ENCODE results near the gene XRCC2. TPM values are rescaled to one million over a fixed set of nuclear protein-coding genes. Genes with fewer than 3 reads are reported as not detected.

Gene XRCC2
- polyA plus RNA-seq, 1 of the 3 experiments (the other 2 are of a cell fraction): 3.1 TPM

DNA sequence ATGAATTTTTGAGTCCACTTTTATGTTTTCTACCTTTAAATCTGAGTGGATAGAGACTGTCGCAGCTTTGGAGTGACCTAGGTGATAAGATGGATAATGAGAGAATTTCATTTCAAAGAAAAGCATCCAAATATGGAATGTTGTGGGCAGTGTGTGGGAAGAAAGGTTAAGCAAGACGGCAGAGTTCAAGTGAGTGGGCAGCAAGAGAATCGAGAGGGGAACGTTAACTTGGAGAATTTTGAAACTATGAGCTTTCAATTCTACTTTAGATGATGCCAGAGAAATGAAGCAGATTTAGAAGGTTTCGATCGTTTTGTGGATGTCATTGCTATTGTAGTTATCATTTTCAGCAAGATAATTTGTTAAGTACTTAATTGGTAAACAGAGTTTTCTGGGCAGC lies 73.0 kb downstream of the XRCC2 start:
- Histone ChIP-seq H4K20me1 (ENCODE audit: insufficient read depth) (no peaks in the 10 kb centered on the region), H3K27me3 (ENCODE audit: insufficient read depth) (peaks cover 9% of the 10 kb centered on the region; the same call in 1 of the 2 replicates), H3K27ac (ENCODE audit: low read depth in 2 of 2, low read length in 1 of 2) (no peak overlapping the region), H3K79me2 (ENCODE audit: insufficient read depth) (no peaks in the 10 kb centered on the region), H3K9ac (no peak overlapping the region), H3K9me3 (no peaks in the 10 kb centered on the region), H3F3A (replicated peaks; ENCODE audit: insufficient read depth) (no peaks in the 10 kb centered on the region), H3K4me3 (ENCODE audit: low read depth in 2 of 2, low read length in 1 of 2) (no peak overlapping the region), H3K9me2 (no peaks in the 10 kb centered on the region), H3K36me3 (replicated peaks in 1 of 2; ENCODE audit: control insufficient read depth in 1 of 2, insufficient read depth in 2 of 2, low read length in 1 of 2) (no peaks in the 10 kb centered on the region), H2AFZ (ENCODE audit: low read depth) (no peak overlapping the region; the same call in 1 of the 2 replicates), H3K4me1 (ENCODE audit: control insufficient read depth in 1 of 2, insufficient read depth in 2 of 2, low read depth in 1 of 2, low read length in 1 of 2) (no peaks in the 10 kb centered on the region), H3K4me2 (no peak overlapping the region)
- TF ChIP-seq CHD2 (IDR thresholded peaks at IDR 0.05; ENCODE audit: low read length, partially characterized antibody) (no peak), SIN3A (IDR thresholded peaks at IDR 0.05; ENCODE audit: borderline replicate concordance, low read depth, low read length) (no peak), POLR2AphosphoS5 (IDR thresholded peaks at IDR 0.05; ENCODE audit: low read depth, low read length) (no peak), MXI1 (IDR thresholded peaks at IDR 0.05; ENCODE audit: low read depth, low read length) (no peak)
- TF ChIP-seq, protein P1, sequence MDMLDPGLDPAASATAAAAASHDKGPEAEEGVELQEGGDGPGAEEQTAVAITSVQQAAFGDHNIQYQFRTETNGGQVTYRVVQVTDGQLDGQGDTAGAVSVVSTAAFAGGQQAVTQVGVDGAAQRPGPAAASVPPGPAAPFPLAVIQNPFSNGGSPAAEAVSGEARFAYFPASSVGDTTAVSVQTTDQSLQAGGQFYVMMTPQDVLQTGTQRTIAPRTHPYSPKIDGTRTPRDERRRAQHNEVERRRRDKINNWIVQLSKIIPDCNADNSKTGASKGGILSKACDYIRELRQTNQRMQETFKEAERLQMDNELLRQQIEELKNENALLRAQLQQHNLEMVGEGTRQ (IDR thresholded peaks at IDR 0.05; ENCODE audit: borderline replicate concordance, low read depth, low read length): no peak
- TF ChIP-seq, protein P2, sequence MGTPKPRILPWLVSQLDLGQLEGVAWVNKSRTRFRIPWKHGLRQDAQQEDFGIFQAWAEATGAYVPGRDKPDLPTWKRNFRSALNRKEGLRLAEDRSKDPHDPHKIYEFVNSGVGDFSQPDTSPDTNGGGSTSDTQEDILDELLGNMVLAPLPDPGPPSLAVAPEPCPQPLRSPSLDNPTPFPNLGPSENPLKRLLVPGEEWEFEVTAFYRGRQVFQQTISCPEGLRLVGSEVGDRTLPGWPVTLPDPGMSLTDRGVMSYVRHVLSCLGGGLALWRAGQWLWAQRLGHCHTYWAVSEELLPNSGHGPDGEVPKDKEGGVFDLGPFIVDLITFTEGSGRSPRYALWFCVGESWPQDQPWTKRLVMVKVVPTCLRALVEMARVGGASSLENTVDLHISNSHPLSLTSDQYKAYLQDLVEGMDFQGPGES (IDR thresholded peaks at IDR 0.05; ENCODE audit: low read depth, low read length): no peak
- TF ChIP-seq, protein P3, sequence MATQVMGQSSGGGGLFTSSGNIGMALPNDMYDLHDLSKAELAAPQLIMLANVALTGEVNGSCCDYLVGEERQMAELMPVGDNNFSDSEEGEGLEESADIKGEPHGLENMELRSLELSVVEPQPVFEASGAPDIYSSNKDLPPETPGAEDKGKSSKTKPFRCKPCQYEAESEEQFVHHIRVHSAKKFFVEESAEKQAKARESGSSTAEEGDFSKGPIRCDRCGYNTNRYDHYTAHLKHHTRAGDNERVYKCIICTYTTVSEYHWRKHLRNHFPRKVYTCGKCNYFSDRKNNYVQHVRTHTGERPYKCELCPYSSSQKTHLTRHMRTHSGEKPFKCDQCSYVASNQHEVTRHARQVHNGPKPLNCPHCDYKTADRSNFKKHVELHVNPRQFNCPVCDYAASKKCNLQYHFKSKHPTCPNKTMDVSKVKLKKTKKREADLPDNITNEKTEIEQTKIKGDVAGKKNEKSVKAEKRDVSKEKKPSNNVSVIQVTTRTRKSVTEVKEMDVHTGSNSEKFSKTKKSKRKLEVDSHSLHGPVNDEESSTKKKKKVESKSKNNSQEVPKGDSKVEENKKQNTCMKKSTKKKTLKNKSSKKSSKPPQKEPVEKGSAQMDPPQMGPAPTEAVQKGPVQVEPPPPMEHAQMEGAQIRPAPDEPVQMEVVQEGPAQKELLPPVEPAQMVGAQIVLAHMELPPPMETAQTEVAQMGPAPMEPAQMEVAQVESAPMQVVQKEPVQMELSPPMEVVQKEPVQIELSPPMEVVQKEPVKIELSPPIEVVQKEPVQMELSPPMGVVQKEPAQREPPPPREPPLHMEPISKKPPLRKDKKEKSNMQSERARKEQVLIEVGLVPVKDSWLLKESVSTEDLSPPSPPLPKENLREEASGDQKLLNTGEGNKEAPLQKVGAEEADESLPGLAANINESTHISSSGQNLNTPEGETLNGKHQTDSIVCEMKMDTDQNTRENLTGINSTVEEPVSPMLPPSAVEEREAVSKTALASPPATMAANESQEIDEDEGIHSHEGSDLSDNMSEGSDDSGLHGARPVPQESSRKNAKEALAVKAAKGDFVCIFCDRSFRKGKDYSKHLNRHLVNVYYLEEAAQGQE (IDR thresholded peaks at IDR 0.05; ENCODE audit: low read depth, low read length): no peak
- WGBS (ENCODE audit: low lambda C conversion rate): 57% methylated on average over 6 of the region's 6 CpGs
- ChIA-PET CTCF (no interaction called here), POLR2A (no interaction called here)
- no peak for DNase-seq

DNA sequence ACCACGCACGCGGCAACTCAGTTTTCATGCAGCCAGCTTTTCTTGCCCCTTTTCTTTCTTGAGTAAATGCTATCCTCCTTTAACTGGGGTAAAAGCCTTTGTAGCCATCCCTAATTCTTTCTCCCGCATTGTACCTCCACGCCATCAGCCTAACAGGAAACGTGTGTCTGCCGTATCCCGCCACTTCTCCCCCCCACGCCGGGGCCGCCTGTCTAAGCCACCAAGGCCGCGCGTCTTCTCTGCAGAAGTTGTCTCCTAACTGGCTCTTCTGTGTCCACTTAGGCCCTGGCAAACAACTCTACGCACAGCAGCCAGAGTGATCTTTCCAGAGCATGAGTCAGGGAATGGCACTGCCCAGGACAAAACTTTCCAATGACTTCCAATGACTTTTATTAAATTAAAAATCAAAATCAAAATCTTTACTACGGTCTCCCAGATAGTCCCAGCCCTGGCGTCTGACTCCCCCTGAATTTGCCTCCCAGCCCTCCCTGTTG lies 74.6 kb downstream of the XRCC2 start:
- Histone ChIP-seq H3K9me3 (no peaks in the 10 kb centered on the region), H3K4me3 (ENCODE audit: low read depth in 2 of 2, low read length in 1 of 2) (no peak overlapping the region), H3K4me1 (ENCODE audit: control insufficient read depth in 1 of 2, insufficient read depth in 2 of 2, low read depth in 1 of 2, low read length in 1 of 2) (no peaks in the 10 kb centered on the region), H3K27ac (ENCODE audit: low read depth in 2 of 2, low read length in 1 of 2) (no peak overlapping the region), H4K20me1 (ENCODE audit: insufficient read depth) (no peaks in the 10 kb centered on the region), H3K79me2 (ENCODE audit: insufficient read depth) (no peaks in the 10 kb centered on the region), H3K4me2 (no peak overlapping the region), H3K9ac (no peak overlapping the region), H3F3A (replicated peaks; ENCODE audit: insufficient read depth) (no peaks in the 10 kb centered on the region), H3K27me3 (ENCODE audit: insufficient read depth) (peaks cover 9% of the 10 kb centered on the region; the same call in 1 of the 2 replicates), H3K9me2 (no peaks in the 10 kb centered on the region), H2AFZ (ENCODE audit: low read depth) (no peak overlapping the region), H3K36me3 (replicated peaks in 1 of 2; ENCODE audit: control insufficient read depth in 1 of 2, insufficient read depth in 2 of 2, low read length in 1 of 2) (no peaks in the 10 kb centered on the region)
- POLR2A ChIA-PET: no interaction called here
- DNase-seq: no peak
- 87% methylated on average over 17 of the region's 17 CpGs for WGBS (ENCODE audit: low lambda C conversion rate)
- CTCF ChIA-PET: no interaction called here
- TF ChIP-seq TAF1 (IDR thresholded peaks at IDR 0.05; ENCODE audit: borderline replicate concordance, low read depth, low read length): no peak
- TF ChIP-seq, protein P2 (IDR thresholded peaks at IDR 0.05; ENCODE audit: low read depth, low read length): no peak
- TF ChIP-seq, protein P4, sequence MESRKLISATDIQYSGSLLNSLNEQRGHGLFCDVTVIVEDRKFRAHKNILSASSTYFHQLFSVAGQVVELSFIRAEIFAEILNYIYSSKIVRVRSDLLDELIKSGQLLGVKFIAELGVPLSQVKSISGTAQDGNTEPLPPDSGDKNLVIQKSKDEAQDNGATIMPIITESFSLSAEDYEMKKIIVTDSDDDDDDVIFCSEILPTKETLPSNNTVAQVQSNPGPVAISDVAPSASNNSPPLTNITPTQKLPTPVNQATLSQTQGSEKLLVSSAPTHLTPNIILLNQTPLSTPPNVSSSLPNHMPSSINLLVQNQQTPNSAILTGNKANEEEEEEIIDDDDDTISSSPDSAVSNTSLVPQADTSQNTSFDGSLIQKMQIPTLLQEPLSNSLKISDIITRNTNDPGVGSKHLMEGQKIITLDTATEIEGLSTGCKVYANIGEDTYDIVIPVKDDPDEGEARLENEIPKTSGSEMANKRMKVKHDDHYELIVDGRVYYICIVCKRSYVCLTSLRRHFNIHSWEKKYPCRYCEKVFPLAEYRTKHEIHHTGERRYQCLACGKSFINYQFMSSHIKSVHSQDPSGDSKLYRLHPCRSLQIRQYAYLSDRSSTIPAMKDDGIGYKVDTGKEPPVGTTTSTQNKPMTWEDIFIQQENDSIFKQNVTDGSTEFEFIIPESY (IDR thresholded peaks at IDR 0.05; ENCODE audit: borderline replicate concordance, low read depth): no peak
- TF ChIP-seq, protein P3 (IDR thresholded peaks at IDR 0.05; ENCODE audit: low read depth, low read length): no peak
- TF ChIP-seq, protein P5, sequence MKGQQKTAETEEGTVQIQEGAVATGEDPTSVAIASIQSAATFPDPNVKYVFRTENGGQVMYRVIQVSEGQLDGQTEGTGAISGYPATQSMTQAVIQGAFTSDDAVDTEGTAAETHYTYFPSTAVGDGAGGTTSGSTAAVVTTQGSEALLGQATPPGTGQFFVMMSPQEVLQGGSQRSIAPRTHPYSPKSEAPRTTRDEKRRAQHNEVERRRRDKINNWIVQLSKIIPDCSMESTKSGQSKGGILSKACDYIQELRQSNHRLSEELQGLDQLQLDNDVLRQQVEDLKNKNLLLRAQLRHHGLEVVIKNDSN (IDR thresholded peaks at IDR 0.05; ENCODE audit: borderline replicate concordance, low read depth): no peak

Data from SK-N-SH (cell line).